Caco-2 (cell line): Measurements from ENCODE around the gene AGAP1. TPM values are rescaled to one million over a fixed set of nuclear protein-coding genes. Genes with fewer than 3 reads are reported as not detected.

ENCODE experiments used
- BruUV-seq: library from RNA; stranded (reverse); fragments of 400-500 nt; replicated peaks from 2 replicates; lab custom pipeline; 2021; lab: Mats Ljungman, UMichigan
- CTCF ChIA-PET: fragments of 300-600 bp; sonication (Branson Sonifier 250); formaldehyde crosslinking; loops from one replicate; lab custom pipeline; 2022; ENCODE audit warnings: antibody characterized with exemption; lab: Charles Lee
- POLR2A ChIA-PET: fragments of 300-600 bp; sonication (Branson Sonifier 250); formaldehyde crosslinking; loops from one replicate; lab custom pipeline; 2022; ENCODE audit warnings: antibody characterized with exemption; lab: Charles Lee
- DNase-seq, 2 experiments: peaks; one replicate each; pipeline versions ENCODE4 v3.0.0 to v3.0.0-alpha.2; 2020 to 2022
- H3K27me3 ChIP-seq: replicated peaks from 2 replicates; pipeline ENCODE4 v1.6.0; 2011; ENCODE audit warnings: low read length; ENCODE audit not compliant: control insufficient read depth, insufficient read depth
- H3K36me3 ChIP-seq: 2 replicates; pipeline ENCODE4 v1.5.1; 2011; ENCODE audit warnings: low read length; ENCODE audit not compliant: control insufficient read depth, insufficient read depth
- H3K4me1 ChIP-seq: fragments of 250-450 bp; sonication (Bioruptor Pico); 2 replicates; pipeline ENCODE4 v1.5.1; 2020; ENCODE audit warnings: mild to moderate bottlenecking
- H3K4me3 ChIP-seq: 2 replicates; pipeline ENCODE4 v1.5.1; 2011; ENCODE audit warnings: low read depth, mild to moderate bottlenecking, control low read depth, low read length
- H3K9me3 ChIP-seq: fragments of 250-450 bp; sonication (Bioruptor Pico); 2 replicates; pipeline ENCODE4 v1.5.1; 2020; ENCODE audit warnings: mild to moderate bottlenecking, moderate library complexity
- H3K27ac Mint-ChIP-seq: one replicate; pipeline ENCODE4 v1.8.0; 2022; ENCODE audit warnings: mixed read lengths; ENCODE audit not compliant: unreplicated experiment
- H3K27me3 Mint-ChIP-seq: one replicate; pipeline ENCODE4 v1.8.0; 2022; ENCODE audit warnings: mixed read lengths; ENCODE audit not compliant: insufficient read depth, unreplicated experiment
- H3K36me3 Mint-ChIP-seq: one replicate; pipeline ENCODE4 v1.8.0; 2022; ENCODE audit warnings: mild to moderate bottlenecking, mixed read lengths; ENCODE audit not compliant: insufficient read depth, unreplicated experiment
- H3K4me1 Mint-ChIP-seq: one replicate; pipeline ENCODE4 v1.8.0; 2022; ENCODE audit warnings: low read depth, mixed read lengths; ENCODE audit not compliant: unreplicated experiment
- H3K4me3 Mint-ChIP-seq: one replicate; pipeline ENCODE4 v1.8.0; 2022; ENCODE audit warnings: mild to moderate bottlenecking, moderate library complexity, mixed read lengths; ENCODE audit not compliant: unreplicated experiment
- H3K9me3 Mint-ChIP-seq: one replicate; pipeline ENCODE4 v1.8.0; 2022; ENCODE audit warnings: mixed read lengths; ENCODE audit not compliant: unreplicated experiment
- CTCF ChIP-seq, 2 experiments: fragments of 200-600 bp in 1 of 2; IDR thresholded peaks; 1 replicate in 1 of 2; 2 replicates in 1 of 2; pipeline versions ENCODE4 v1.5.1 to v1.8.0; 2011 to 2022; ENCODE audit warnings: antibody characterized with exemption in 1 of 2, control low read depth in 1 of 2, inconsistent platforms in 1 of 2, low read depth in 1 of 2, low read length in 1 of 2, mild to moderate bottlenecking in 1 of 2, moderate library complexity in 1 of 2; ENCODE audit not compliant: insufficient read depth in 1 of 2, severe bottlenecking in 1 of 2, unreplicated experiment in 1 of 2
- intact Hi-C: fragments of 100-400 bp; cut with micrococcal nuclease; formaldehyde crosslinking; loops from one replicate; pipeline ENCODE4 v1.10.0; 2022; ENCODE audit not compliant: unreplicated experiment
- total RNA-seq: library from RNA; stranded (reverse); gene quantifications from 2 replicates; pipeline ENCODE4 v1.2.3, GENCODE V29; 2022

AGAP1 gene
- total RNA-seq, 1 experiment from 2014 or later, result 41.7 TPM

GRCh38 chr2:236010920-236011685 lies 517.3 kb downstream of the AGAP1 start:
- CTCF ChIA-PET, result no interaction called here
- no peaks in the 10 kb centered on the region for H3K27me3 Mint-ChIP-seq
- H3K27ac Mint-ChIP-seq, result no peak overlapping the region
- Histone ChIP-seq H3K4me1 (no peaks in the 10 kb centered on the region), H3K9me3 (no peaks in the 10 kb centered on the region), H3K4me3 (no peak overlapping the region), H3K27me3 (no peaks in the 10 kb centered on the region), H3K36me3 (no peaks in the 10 kb centered on the region)
- no peak overlapping the region for H3K4me3 Mint-ChIP-seq
- POLR2A ChIA-PET, result no interaction called here
- DNase-seq, result no peak
- intact Hi-C loops, result no loop called here
- BruUV-seq, result no TSS peak
- H3K4me1 Mint-ChIP-seq, result no peaks in the 10 kb centered on the region
- H3K36me3 Mint-ChIP-seq, result peaks cover 6% of the 10 kb centered on the region
- no peak for TF ChIP-seq CTCF (IDR thresholded peaks at IDR 0.05; ENCODE audit: insufficient read depth in 1 of 2, low read depth in 1 of 2, low read length in 1 of 2, severe bottlenecking in 1 of 2, unreplicated experiment in 1 of 2)
- no peaks in the 10 kb centered on the region for H3K9me3 Mint-ChIP-seq

GRCh38 chr2:236012155-236012554 lies 518.3 kb downstream of the AGAP1 start:
- Histone ChIP-seq H3K36me3 (no peaks in the 10 kb centered on the region), H3K9me3 (no peaks in the 10 kb centered on the region), H3K4me1 (no peaks in the 10 kb centered on the region), H3K4me3 (no peak overlapping the region), H3K27me3 (no peaks in the 10 kb centered on the region)
- H3K27me3 Mint-ChIP-seq, result no peaks in the 10 kb centered on the region
- DNase-seq, result no peak
- no peak overlapping the region for H3K27ac Mint-ChIP-seq
- H3K4me3 Mint-ChIP-seq, result no peak overlapping the region
- H3K9me3 Mint-ChIP-seq, result no peaks in the 10 kb centered on the region
- ChIA-PET CTCF (no interaction called here), POLR2A (no interaction called here)
- intact Hi-C loops, result no loop called here
- H3K4me1 Mint-ChIP-seq, result no peaks in the 10 kb centered on the region
- peaks cover 6% of the 10 kb centered on the region for H3K36me3 Mint-ChIP-seq
- BruUV-seq, result no TSS peak
- no peak for TF ChIP-seq CTCF (IDR thresholded peaks at IDR 0.05; ENCODE audit: insufficient read depth in 1 of 2, low read depth in 1 of 2, low read length in 1 of 2, severe bottlenecking in 1 of 2, unreplicated experiment in 1 of 2)

- ChIA-PET POLR2A (no interaction called here), CTCF (no interaction called here)
- no peak overlapping the region for H3K4me3 ChIP-seq
- intact Hi-C loops, result no loop called here
- Mint-ChIP-seq H3K4me3 (no peak overlapping the region), H3K27ac (no peak overlapping the region), H3K9me3 (no peaks in the 10 kb centered on the region), H3K27me3 (no peaks in the 10 kb centered on the region), H3K36me3 (peaks cover 16% of the 10 kb centered on the region), H3K4me1 (no peaks in the 10 kb centered on the region)
- H3K36me3 ChIP-seq, result no peaks in the 10 kb centered on the region
- no peak for DNase-seq
- no peaks in the 10 kb centered on the region for H3K9me3 ChIP-seq
- H3K27me3 ChIP-seq, result no peaks in the 10 kb centered on the region
- H3K4me1 ChIP-seq, result no peaks in the 10 kb centered on the region
- no peak for TF ChIP-seq CTCF (IDR thresholded peaks at IDR 0.05; ENCODE audit: insufficient read depth in 1 of 2, low read depth in 1 of 2, low read length in 1 of 2, severe bottlenecking in 1 of 2, unreplicated experiment in 1 of 2)
- BruUV-seq, result no TSS peak
Observed at GRCh38 chr2:236014408-236015131, 520.7 kb downstream of the AGAP1 start.
